DMS53 (cell line): ENCODE results near the gene GOLGA3.

ENCODE experiments used
- DNase-seq: peaks from one replicate; lab custom pipeline; 2025; lab: John Stamatoyannopoulos, UW

The GOLGA3 gene

DNA sequence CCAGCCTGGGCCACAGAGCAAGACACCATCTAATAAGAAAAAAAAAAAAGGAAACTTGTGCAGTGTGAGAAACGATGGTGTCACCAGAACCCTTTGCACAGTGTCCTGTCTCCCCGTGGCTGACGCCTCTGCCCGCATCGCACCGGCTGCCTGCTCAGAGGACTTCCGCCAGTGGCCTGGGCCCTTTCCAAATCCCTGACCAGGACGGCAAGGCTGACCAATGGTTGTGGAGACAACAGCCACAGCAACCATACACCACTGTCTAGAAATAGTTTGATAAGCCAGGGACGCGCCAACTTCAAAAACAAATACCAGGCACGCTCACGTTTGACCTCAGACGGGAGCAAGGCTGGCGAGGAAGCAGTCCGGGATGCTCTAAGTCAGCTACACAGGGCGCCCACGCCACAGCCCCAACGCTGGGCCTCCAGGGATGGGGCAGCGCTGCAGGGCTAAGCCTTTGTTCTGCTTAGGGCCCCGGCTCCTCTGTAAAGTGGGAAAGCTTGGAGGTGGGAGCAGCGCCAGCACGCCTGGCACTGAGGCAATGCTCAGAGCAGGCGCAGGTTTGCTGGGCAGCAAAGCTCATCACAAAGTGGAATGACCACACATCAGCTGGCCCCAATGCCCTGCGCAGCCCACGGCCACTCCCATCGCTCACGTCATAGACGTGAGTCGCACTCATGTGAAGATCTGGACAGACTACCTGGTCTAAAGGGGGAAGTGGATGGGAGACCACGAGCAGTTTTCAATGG, 105.5 kb downstream of the GOLGA3 start:
- no peak for DNase-seq

DNA sequence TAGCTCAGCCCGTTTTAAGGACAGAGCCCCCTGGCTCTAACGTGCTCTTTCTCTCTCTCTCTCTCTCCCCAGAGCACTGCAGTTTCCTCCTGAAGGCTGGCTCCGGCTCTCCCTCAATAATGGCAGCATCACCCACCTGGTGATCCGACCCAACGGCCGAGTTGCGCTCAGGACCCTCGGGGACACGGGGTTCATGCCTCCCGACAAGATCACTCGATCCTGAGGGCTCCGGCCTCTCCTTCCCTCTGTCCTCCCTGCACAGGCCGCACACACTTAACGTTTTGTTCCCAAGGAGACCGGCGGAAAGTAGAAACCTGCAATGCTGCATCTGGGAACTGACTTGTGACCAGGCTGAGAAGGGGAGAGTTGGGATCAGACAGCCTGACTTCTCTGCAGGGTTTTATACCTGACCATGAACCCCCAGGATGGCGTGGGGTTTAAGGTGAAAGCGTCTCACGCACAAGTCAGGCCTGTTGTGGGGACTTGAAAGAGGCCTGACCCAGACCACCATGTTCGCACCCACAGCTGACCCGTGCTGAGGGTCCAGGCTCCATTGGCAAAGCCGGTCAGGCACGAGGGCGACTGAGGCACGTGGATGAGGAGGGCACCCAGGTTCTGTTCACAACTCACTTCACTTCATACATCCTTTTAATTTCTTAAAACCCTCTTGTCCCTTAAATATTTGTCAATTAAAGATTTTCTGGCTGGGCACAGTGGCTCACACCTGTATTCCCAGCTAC, 107.9 kb downstream of the GOLGA3 start:
- no peak for DNase-seq

DNA sequence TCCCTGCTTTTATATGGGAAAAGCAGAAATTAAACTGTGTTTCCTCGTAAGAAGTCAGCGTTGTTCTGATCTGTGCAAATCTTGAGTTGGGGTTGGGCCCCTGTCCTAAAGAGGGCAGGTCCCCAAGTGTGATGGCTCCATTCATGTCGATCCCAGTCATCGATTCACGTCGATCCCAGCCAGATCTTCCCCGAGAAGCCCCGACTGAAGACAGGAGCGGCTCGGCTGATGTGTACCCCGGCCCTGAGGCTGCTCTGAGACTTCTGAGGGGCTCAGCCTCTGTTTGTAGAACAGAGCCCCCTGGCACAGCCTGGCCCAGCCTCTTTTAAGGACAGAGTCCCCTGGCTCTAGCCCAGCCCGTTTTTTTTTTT, 108.7 kb downstream of the GOLGA3 start:
- no peak for DNase-seq

DNA sequence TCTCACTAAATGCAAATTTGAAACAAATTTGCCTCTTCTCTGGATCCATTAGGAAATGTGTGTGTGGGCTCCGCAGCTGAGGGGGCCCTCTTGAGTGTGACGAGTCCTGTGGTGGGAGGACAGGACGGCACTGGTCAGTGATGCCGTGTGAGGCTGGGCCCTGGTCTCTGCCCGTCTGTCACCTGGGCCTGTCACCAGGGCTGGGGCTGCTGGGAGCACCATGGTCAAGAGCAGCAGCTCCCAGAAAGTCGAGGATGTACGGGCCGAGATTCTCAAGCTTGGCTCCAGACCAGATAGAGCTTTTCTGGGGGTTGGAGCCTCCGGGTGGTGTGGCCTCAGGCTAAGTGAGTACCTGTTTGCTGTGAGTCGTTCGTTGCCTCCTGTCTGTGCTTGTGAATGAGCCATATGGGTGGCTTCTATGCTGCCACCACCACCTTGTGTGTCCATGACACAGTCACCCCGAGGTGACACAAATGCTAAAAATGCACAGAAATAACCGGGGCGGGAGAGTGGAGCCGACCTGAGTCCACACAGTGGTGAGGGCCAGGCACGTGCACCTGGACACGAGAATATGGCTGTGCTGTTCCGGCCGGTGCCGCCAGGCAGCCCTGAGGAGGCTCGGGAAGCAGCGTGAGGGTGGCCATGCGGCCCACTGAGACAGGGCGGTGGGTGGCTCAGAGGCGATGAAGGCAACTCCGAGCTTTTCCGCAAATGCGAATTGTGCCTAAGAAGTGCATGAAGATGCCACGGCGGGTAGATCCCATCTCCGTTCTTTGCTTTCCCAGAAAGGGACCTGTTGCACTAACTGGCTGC, 109.3 kb downstream of the GOLGA3 start:
- DNase-seq = no peak
